NAMALWA (cell line): ENCODE measurements around the gene MMEL1.

Experiments used
- DNase-seq: peaks from one replicate; pipeline ENCODE4 v3.0.0-alpha.2; 2015; ENCODE audit warnings: low spot score

The MMEL1 gene

DNA sequence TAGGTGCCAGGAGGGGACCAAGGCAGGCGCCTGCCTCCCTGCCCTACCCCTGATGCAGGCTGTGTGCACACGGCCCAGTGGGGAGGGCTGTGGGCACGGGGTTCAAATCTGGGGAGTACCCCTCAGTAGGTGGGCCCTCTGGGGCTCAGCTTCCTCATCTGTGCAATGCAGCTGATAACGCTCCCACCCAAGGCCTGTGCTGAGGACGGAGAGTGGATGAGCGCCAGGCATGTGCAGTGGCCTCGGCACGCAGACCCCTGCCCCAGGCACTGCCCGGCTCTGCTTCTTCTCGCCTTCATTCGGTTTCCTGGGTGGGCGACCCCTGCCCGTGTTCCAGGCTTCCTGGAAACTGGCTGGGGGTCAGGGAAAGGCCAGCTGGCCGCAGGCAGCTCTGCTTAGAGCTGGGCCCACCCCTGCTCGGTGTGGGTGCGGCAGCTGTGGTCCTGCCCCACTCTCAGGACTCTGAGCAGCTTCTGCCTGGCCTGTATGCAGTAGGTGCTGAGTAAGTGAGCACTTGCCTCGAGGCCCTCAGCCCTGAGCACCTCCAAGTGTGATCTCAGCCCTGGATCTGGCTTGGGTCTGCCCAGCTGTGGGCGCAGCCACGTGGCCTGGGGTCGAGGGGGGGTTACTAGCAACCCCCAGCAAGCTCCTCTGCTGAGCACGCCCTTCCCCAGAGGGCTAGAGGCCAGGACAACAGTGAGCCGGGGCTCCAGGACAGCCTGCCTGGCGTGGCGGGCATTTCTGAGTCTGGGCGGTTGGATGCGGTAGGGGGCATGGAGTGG lies 88.5 kb downstream of the MMEL1 start:
- no peak for DNase-seq

DNA sequence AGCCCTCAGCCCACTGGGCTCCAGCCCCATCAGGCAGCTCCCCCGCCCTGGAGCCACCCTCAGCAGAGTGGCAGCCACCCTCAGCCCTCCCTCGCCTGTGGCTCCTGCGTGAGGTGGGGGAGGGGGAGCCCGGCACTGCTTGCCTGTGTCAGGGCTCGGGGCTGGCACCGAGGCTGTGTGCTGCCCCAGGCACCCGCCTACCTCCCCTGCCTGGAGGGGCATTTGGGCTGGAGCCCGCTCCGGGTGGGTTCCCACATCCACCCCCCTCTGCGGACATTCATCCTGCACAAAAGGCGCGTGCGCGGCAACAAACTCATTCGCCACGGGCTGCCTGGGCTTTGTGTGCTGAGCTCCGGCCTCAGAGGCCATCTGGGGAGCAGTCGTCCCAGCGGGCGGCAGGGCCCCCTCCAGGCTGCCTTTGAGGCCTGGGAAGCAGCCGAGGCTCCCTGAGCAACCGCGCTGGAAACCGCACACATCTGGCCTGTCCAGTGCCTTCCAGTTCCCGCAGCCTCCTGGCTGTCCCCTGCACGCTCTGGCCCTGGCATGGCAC lies 89.2 kb downstream of the MMEL1 start:
- no peak for DNase-seq

DNA sequence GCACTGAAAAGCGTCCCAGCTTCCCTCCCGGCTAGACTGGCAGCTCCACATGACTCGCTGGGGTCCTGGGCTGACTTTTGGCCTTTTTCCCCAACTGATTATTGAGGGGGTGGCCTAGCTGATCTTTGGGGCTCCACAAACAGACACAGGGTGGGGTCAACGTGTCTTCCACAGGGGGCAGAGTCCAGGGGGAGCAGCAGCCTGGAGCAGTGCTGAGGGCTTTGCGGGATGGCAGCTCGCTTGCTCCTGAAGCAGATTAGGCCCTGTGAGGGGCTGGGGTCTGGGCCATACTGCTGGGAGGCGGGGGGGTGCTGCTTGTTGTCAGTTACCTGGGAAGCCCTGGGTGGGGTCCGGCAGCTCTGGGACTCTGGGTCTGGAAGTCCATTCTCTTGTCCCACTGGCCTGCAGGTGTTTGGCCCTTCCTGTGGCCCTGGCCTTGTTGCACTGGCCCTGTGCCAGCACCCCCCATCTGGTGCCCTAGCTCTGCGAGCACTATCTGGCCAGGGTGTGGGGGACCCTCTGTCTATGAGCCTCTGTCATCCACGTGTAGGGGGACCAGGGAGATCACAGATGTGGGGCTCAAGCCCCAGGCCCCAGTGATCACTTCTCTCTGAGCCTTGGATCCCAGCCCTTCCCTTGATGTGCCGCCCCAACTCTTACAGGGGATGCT lies 90.4 kb downstream of the MMEL1 start:
- DNase-seq = no peak

DNA sequence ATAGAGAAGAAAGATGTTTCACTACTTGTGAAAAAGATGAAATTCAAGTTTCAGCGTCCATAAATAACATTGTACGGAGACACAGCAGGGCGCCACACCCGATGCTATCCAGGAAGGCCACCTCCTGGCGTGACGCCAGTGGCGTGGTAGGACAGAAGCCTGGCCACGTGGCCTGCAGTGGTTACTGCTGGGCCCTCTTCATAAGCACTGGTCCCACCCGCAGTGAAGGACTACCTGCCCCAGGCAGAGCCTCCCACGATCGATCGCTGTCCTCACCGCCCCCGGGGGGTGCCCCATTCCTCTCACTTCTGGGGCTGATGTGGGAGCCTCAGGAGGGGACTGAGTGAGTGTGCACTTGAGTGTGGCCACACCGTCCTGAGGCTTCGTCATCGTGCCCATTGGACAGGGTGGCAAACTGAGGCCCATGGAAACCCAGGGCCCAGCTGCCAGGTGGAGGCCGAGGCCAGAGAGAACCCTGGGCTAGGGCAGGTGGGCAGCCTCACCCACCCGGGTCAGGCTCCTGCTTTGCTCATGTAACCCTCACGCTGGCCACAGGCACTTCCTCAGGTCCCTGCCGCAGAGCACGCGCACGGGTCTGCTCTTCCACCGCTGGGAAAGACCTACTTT lies 91.1 kb downstream of the MMEL1 start:
- no peak for DNase-seq

DNA sequence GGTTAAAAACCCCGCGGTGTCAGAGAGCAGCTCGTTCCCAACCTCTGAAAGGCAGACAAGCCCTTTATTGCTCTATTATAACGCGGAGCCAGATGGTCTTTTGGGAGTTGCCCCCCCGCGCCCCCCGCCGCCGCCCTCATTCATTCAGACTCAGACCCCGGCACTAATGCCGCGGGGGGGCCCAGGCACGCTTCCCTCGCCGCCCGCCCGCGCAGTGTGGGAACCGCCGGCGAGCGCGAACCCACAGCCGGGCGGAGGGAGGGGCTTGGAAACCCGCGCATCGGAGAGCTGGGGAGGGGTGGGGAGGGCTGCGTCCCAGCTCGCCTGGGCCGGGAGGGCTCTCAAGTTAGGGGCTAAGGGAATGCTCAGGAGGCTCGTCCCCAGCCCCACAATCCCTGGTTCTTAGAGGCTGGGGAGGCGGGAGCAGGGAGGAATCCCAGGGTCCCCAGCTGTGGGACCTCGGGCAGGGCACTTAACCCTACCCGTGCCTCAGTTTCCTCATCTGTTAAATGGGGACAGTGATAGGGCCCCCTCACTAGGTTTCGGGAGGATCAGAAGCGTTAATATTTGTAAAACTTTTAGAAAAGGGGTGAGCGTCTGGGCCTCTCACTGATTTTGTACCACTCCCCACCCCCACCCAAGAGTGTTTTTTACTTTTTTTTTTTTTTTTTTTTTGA lies 91.9 kb downstream of the MMEL1 start:
- no peak for DNase-seq
